ENCODE measurements around the gene ZNF346. TPM values are rescaled to one million over a fixed set of nuclear protein-coding genes. Genes with fewer than 3 reads are reported as not detected.

Gene ZNF346
- total RNA-seq, 1 donor from 2014 or later: 26.3 TPM

- DNase-seq (ENCODE audit: low spot score): no peak
- Mint-ChIP-seq H3K4me1 (ENCODE audit: unreplicated experiment) (no peaks in the 10 kb centered on the region), H3K27ac (ENCODE audit: unreplicated experiment) (no peak overlapping the region), H3K4me3 (ENCODE audit: unreplicated experiment) (no peak overlapping the region), H3K36me3 (ENCODE audit: low read depth, unreplicated experiment) (peaks cover 14% of the 10 kb centered on the region), H3K27me3 (ENCODE audit: unreplicated experiment) (peaks cover 4% of the 10 kb centered on the region), H3K9me3 (ENCODE audit: unreplicated experiment) (no peaks in the 10 kb centered on the region)
- no peak for TF ChIP-seq CTCF (IDR thresholded peaks at IDR 0.05; ENCODE audit: unreplicated experiment)
These were observed 42.2 kb downstream of the ZNF346 start for GRCh38 chr5:177064500-177065277.

- no peak for TF ChIP-seq CTCF (IDR thresholded peaks at IDR 0.05; ENCODE audit: unreplicated experiment)
- Mint-ChIP-seq H3K27me3 (ENCODE audit: unreplicated experiment) (peaks cover 5% of the 10 kb centered on the region), H3K9me3 (ENCODE audit: unreplicated experiment) (no peaks in the 10 kb centered on the region), H3K4me1 (ENCODE audit: unreplicated experiment) (no peaks in the 10 kb centered on the region), H3K36me3 (ENCODE audit: low read depth, unreplicated experiment) (peaks cover 11% of the 10 kb centered on the region), H3K27ac (ENCODE audit: unreplicated experiment) (no peak overlapping the region), H3K4me3 (ENCODE audit: unreplicated experiment) (no peak overlapping the region)
- DNase-seq (ENCODE audit: low spot score): no peak
These were observed 43.0 kb downstream of the ZNF346 start for GRCh38 chr5:177065491-177065890.

- Mint-ChIP-seq H3K4me1 (ENCODE audit: unreplicated experiment) (no peaks in the 10 kb centered on the region), H3K4me3 (ENCODE audit: unreplicated experiment) (no peak overlapping the region)
These were observed 43.7 kb downstream of the ZNF346 start for GRCh38 chr5:177066224-177066623.

GRCh38 chr5:177067503-177067902, 45.0 kb downstream of the ZNF346 start:
- Mint-ChIP-seq H3K4me1 (ENCODE audit: unreplicated experiment) (peaks cover 8% of the 10 kb centered on the region), H3K36me3 (ENCODE audit: low read depth, unreplicated experiment) (peaks cover 11% of the 10 kb centered on the region), H3K4me3 (ENCODE audit: unreplicated experiment) (no peak overlapping the region), H3K27me3 (ENCODE audit: unreplicated experiment) (peaks cover 2% of the 10 kb centered on the region), H3K9me3 (ENCODE audit: unreplicated experiment) (no peaks in the 10 kb centered on the region), H3K27ac (ENCODE audit: unreplicated experiment) (no peak overlapping the region)
- no peak for DNase-seq (ENCODE audit: low spot score)
- TF ChIP-seq CTCF (IDR thresholded peaks at IDR 0.05; ENCODE audit: unreplicated experiment): no peak

More at GRCh38 chr5:177066224-177066623, 43.7 kb downstream of the ZNF346 start:
- no peak for TF ChIP-seq CTCF (IDR thresholded peaks at IDR 0.05; ENCODE audit: unreplicated experiment)
- Mint-ChIP-seq H3K9me3 (ENCODE audit: unreplicated experiment) (no peaks in the 10 kb centered on the region), H3K27ac (ENCODE audit: unreplicated experiment) (no peak overlapping the region), H3K27me3 (ENCODE audit: unreplicated experiment) (peaks cover 4% of the 10 kb centered on the region), H3K36me3 (ENCODE audit: low read depth, unreplicated experiment) (peaks cover 11% of the 10 kb centered on the region)
- no peak for DNase-seq (ENCODE audit: low spot score)

- Mint-ChIP-seq H3K4me3 (ENCODE audit: unreplicated experiment) (peak overlapping the region; percentile 25), H3K27ac (ENCODE audit: unreplicated experiment) (no peak overlapping the region), H3K9me3 (ENCODE audit: unreplicated experiment) (no peaks in the 10 kb centered on the region), H3K36me3 (ENCODE audit: low read depth, unreplicated experiment) (peaks cover 10% of the 10 kb centered on the region), H3K4me1 (ENCODE audit: unreplicated experiment) (peaks cover 8% of the 10 kb centered on the region), H3K27me3 (ENCODE audit: unreplicated experiment) (peaks cover 2% of the 10 kb centered on the region)
- TF ChIP-seq CTCF (IDR thresholded peaks at IDR 0.05; ENCODE audit: unreplicated experiment): no peak
- no peak for DNase-seq (ENCODE audit: low spot score)
These were observed 48.2 kb downstream of the ZNF346 start for GRCh38 chr5:177070536-177071191.

Measured in endothelial cell (in vitro differentiated cells).